Loucy (cell line): ENCODE results near the gene AMBRA1.

Source experiments
- H2AFZ ChIP-seq: fragments of 200-600 bp; sonication (generic); 2 replicates; pipeline ENCODE4 v1.6.0; 2016; ENCODE audit warnings: antibody characterized with exemption, mild to moderate bottlenecking, low read length, moderate library complexity
- H3F3A ChIP-seq: fragments of 200-600 bp; 2 replicates; pipeline ENCODE4 v1.6.0; 2016; ENCODE audit warnings: antibody characterized with exemption, low read depth, mild to moderate bottlenecking
- H3K27me3 ChIP-seq: fragments of 200-600 bp; sonication (generic); 2 replicates; pipeline ENCODE4 v1.6.1; 2014; ENCODE audit warnings: low read length, mild to moderate bottlenecking; ENCODE audit not compliant: insufficient read depth, poor library complexity, severe bottlenecking
- H3K36me3 ChIP-seq: fragments of 200-600 bp; sonication (generic); 2 replicates; pipeline ENCODE4 v1.6.1; 2016; ENCODE audit warnings: low read length; ENCODE audit not compliant: insufficient read depth
- H3K4me1 ChIP-seq: fragments of 200-600 bp; sonication (generic); 2 replicates; pipeline ENCODE4 v1.5.1; 2014; ENCODE audit warnings: low read length, mild to moderate bottlenecking; ENCODE audit not compliant: insufficient read depth, poor library complexity, severe bottlenecking
- H3K4me2 ChIP-seq: fragments of 200-600 bp; sonication (generic); 2 replicates; pipeline ENCODE4 v1.6.0; 2014; ENCODE audit warnings: antibody characterized with exemption, low read length, low read depth, mild to moderate bottlenecking; ENCODE audit not compliant: poor library complexity, severe bottlenecking
- H3K4me3 ChIP-seq: fragments of 200-600 bp; sonication (generic); 2 replicates; pipeline ENCODE4 v1.5.1; 2014; ENCODE audit warnings: low read length, mild to moderate bottlenecking, mixed read lengths; ENCODE audit not compliant: poor library complexity, severe bottlenecking
- H3K79me2 ChIP-seq: fragments of 200-600 bp; sonication (generic); 2 replicates; pipeline ENCODE4 v1.6.1; 2014; ENCODE audit warnings: low read length; ENCODE audit not compliant: insufficient read depth
- H3K9ac ChIP-seq: fragments of 200-600 bp; sonication (generic); 2 replicates; pipeline ENCODE4 v1.6.0; 2014; ENCODE audit warnings: mild to moderate bottlenecking, low read depth, low read length, moderate library complexity; ENCODE audit not compliant: poor library complexity, severe bottlenecking
- H3K9me2 ChIP-seq: fragments of 200-600 bp; sonication (generic); replicated peaks from 2 replicates; pipeline ENCODE4 v1.6.1; 2016; ENCODE audit warnings: low read depth, low read length, mixed read lengths
- H3K9me3 ChIP-seq: fragments of 200-600 bp; sonication (generic); 2 replicates; pipeline ENCODE4 v1.6.1; 2014; ENCODE audit warnings: mild to moderate bottlenecking, antibody characterized with exemption, low read length, low read depth; ENCODE audit not compliant: insufficient read depth
- H4K20me1 ChIP-seq: fragments of 200-600 bp; sonication (generic); 2 replicates; pipeline ENCODE4 v1.6.0; 2014; ENCODE audit warnings: antibody characterized with exemption, low read length, mild to moderate bottlenecking; ENCODE audit not compliant: insufficient read depth, poor library complexity, severe bottlenecking
- CTCF ChIP-seq: fragments of 200-600 bp; sonication (generic); conservative IDR thresholded peaks from 2 replicates; pipeline ENCODE4 v1.5.1; 2014; ENCODE audit warnings: mild to moderate bottlenecking, antibody characterized with exemption, low read length
- EZH2phosphoT487 ChIP-seq: fragments of 200-600 bp; IDR thresholded peaks from 2 replicates; pipeline ENCODE4 v1.6.1; 2018; ENCODE audit warnings: antibody characterized with exemption, mild to moderate bottlenecking, moderate library complexity, borderline replicate concordance

AMBRA1 gene

DNA sequence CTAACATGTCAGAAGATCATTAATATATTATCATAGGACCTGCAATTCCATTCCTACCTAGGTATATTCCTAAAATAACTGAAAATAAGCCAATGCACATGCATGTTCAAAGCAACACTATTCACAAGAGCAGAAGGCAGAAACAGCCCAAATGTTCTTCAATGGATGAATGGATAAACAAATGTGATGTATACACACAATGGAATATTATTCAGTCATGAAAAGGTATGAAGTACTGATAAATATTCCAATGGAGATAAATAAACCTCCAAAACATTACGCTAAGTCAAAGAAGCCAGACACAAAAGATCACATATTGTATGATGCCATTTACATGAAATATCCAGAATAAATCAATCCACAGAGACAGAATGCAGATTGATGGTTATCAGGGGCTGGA, 16.8 kb downstream of the AMBRA1 start:
- Histone ChIP-seq H3K4me2 (no peak overlapping the region), H3F3A (no peaks in the 10 kb centered on the region; the same call in 1 of the 2 replicates), H3K79me2 (peaks cover 80% of the 10 kb centered on the region), H3K36me3 (0 out of 2 replicates have a peak, but pooled peaks cover 3% of the 10 kb centered on the region), H3K4me1 (no peaks in the 10 kb centered on the region), H3K4me3 (no peak overlapping the region), H4K20me1 (peaks cover 20% of the 10 kb centered on the region), H3K27me3 (no peaks in the 10 kb centered on the region), H3K9me3 (0 out of 2 replicates have a peak, but pooled peaks cover 3% of the 10 kb centered on the region), H3K9ac (no peak overlapping the region), H2AFZ (no peak overlapping the region), H3K9me2 (no peaks in the 10 kb centered on the region)
- no peak for TF ChIP-seq CTCF
- TF ChIP-seq EZH2phosphoT487, result no peak

DNA sequence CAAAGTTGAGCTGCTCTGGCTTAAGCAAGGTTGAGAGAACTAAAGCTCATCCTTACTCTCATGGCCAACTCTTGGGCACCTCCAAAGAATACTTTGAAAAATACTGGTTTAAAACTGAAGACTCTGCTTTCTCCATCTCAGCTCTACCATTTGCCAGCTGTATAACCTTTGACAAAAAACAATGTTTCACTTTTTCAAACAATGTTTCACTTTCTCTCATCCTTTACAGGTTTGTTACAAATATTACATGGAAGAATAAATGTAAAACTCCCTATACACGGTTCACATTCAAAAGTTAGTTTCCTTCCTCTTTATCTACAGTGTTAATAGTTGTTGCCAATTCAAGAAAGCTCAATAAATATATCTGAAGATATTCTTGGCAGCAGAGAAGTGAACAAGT, 19.2 kb downstream of the AMBRA1 start:
- no peaks in the 10 kb centered on the region for H3K27me3 ChIP-seq
- H2AFZ ChIP-seq, result no peak overlapping the region

GRCh38 chr11:46570790-46571398, 22.9 kb downstream of the AMBRA1 start:
- H3K4me3 ChIP-seq, result no peak overlapping the region
- H3K27me3 ChIP-seq, result no peaks in the 10 kb centered on the region
- peaks cover 6% of the 10 kb centered on the region for H3K4me1 ChIP-seq
- H3K9me3 ChIP-seq, result 0 out of 2 replicates have a peak, but pooled peaks cover 3% of the 10 kb centered on the region
- H4K20me1 ChIP-seq, result peaks cover 5% of the 10 kb centered on the region
- H3K4me2 ChIP-seq, result no peak overlapping the region
- TF ChIP-seq CTCF (no peak), EZH2phosphoT487 (no peak)
- no peaks in the 10 kb centered on the region for H3K9me2 ChIP-seq
- H3K36me3 ChIP-seq, result 0 out of 2 replicates have a peak, but pooled peaks cover 3% of the 10 kb centered on the region
- H2AFZ ChIP-seq, result no peak overlapping the region
- H3F3A ChIP-seq, result no peaks in the 10 kb centered on the region; the same call in 1 of the 2 replicates
- no peak overlapping the region for H3K9ac ChIP-seq
- peaks cover 77% of the 10 kb centered on the region for H3K79me2 ChIP-seq

More for the DNA sequence above, 19.2 kb downstream of the AMBRA1 start:
- H3K4me1 ChIP-seq, result peaks cover 6% of the 10 kb centered on the region
- 0 out of 2 replicates have a peak, but pooled peaks cover 3% of the 10 kb centered on the region for H3K9me3 ChIP-seq
- H3K9ac ChIP-seq, result no peak overlapping the region
- H3K36me3 ChIP-seq, result 0 out of 2 replicates have a peak, but pooled peaks cover 3% of the 10 kb centered on the region
- H3K9me2 ChIP-seq, result no peaks in the 10 kb centered on the region
- no peak overlapping the region for H3K4me3 ChIP-seq
- no peaks in the 10 kb centered on the region; the same call in 1 of the 2 replicates for H3F3A ChIP-seq
- TF ChIP-seq CTCF (no peak), EZH2phosphoT487 (no peak)
- peaks cover 24% of the 10 kb centered on the region for H4K20me1 ChIP-seq
- H3K4me2 ChIP-seq, result no peak overlapping the region
- H3K79me2 ChIP-seq, result peaks cover 79% of the 10 kb centered on the region
